Sigmoid colon (tissue), 7 donors: ENCODE measurements around the gene DDX31. TPM values are rescaled to one million over a fixed set of nuclear protein-coding genes. Genes with fewer than 3 reads are reported as not detected.
"Not testable (repeated sequence)": the region's sequence is repeated elsewhere in the genome, so short reads cannot be mapped to it uniquely, and the experiment has no call there.

ENCODE experiments used
- DNase-seq: peaks from one replicate; pipeline ENCODE4 v3.0.0-alpha.2; 2019
- H3K27ac ChIP-seq, 4 donors: fragments of 200-600 bp; sonication (generic); one replicate each; pipeline ENCODE4 v1.5.1; 2016 to 2019; ENCODE audit warnings: mild to moderate bottlenecking in 1 of 4
- H3K27me3 ChIP-seq, 3 donors: fragments of 200-600 bp; sonication (generic); one replicate each; pipeline ENCODE4 v1.5.1; 2019; ENCODE audit warnings: mild to moderate bottlenecking in 1 of 3
- H3K36me3 ChIP-seq, 4 donors: fragments of 200-600 bp; sonication (generic); one replicate each; pipeline ENCODE4 v1.5.1; 2016 to 2019
- H3K4me1 ChIP-seq, 4 donors: fragments of 200-600 bp; sonication (generic); one replicate each; pipeline ENCODE4 v1.5.1; 2017 to 2019
- H3K4me3 ChIP-seq, 4 donors: fragments of 200-600 bp; sonication (generic); one replicate each; pipeline ENCODE4 v1.5.1; 2017 to 2019; ENCODE audit warnings: mild to moderate bottlenecking in 2 of 4, moderate library complexity in 1 of 4
- H3K9me3 ChIP-seq, 4 donors: fragments of 200-600 bp in 3 of 4; sonication (generic) in 3 of 4; one replicate each; pipeline versions ENCODE4 v1.5.1 to v1.6.1; 2013 to 2019
- CTCF ChIP-seq, 4 experiments: fragments of 450-650 bp in 3 of 4; fragments of 200-600 bp in 1 of 4; IDR thresholded peaks; one replicate each; pipeline ENCODE4 v1.5.1; 2016 to 2019; ENCODE audit warnings: antibody characterized with exemption in 4 of 4, mild to moderate bottlenecking in 3 of 4, moderate library complexity in 2 of 4
- EP300 ChIP-seq, 4 donors: sonication (generic); formaldehyde crosslinking; IDR thresholded peaks; one replicate each; pipeline ENCODE4 v1.6.1; 2017; ENCODE audit warnings: antibody characterized with exemption in 4 of 4
- POLR2A ChIP-seq, 2 donors: fragments of 450-650 bp; IDR thresholded peaks; one replicate each; pipeline ENCODE4 v1.6.1; 2016; ENCODE audit warnings: antibody characterized with exemption in 2 of 2, mild to moderate bottlenecking in 2 of 2, moderate library complexity in 2 of 2
- POLR2AphosphoS5 ChIP-seq, 4 donors: sonication (generic); formaldehyde crosslinking; IDR thresholded peaks; one replicate each; pipeline ENCODE4 v1.6.1; 2017; ENCODE audit warnings: antibody characterized with exemption in 4 of 4
- WGBS, 2 donors: extraction: QIAGEN DNeasy Blood & Tissue Kit; methylation state at CpG; one replicate each; pipeline ENCODE4 v1.1.7; 2013; 5-methylcytosine and 5-hydroxymethylcytosine counted together
- intact Hi-C: fragments of 100-400 bp; cut with DNase I; formaldehyde crosslinking; loops from one replicate; pipeline ENCODE4 v1.15.1; 2023
- polyA plus RNA-seq, 3 donors: library from polyadenylated mRNA; stranded (reverse); fragments of 200-250 nt; gene quantifications; one replicate each; pipeline ENCODE4 v1.2.3, GENCODE V29; 2013
- total RNA-seq, 4 donors: library from RNA; depleted of rRNA; stranded (reverse); fragments of >200 nt; gene quantifications; one replicate each; pipeline ENCODE4 v1.1.0, GENCODE V29; 2016
- donor health status: healthy with polysubstance abuse.
- donor health status: Bipolar disorder and iron deficiency.
- donor health status: healthy.

DDX31 gene
- total and polyA plus RNA-seq, 7 donors = 2.4 to 8.1 (median 6.6) TPM

GRCh38 chr9:132575005-132575609 is 94.7 kb downstream of the DDX31 start:
- peak; percentile 78 for DNase-seq
- intact Hi-C loops = loop anchor here (1.0 to 5.0 kb wide), 2 partner anchors 68 to 163 kb away; partner anchors contain the start of gene CFAP77

GRCh38 chr9:132572921-132573320 is 96.9 kb downstream of the DDX31 start:
- WGBS, 2 donors = 36 to 37% methylated on average over 8 of the region's 8 CpGs
- TF ChIP-seq EP300 (IDR thresholded peaks at IDR 0.05) (no peak), POLR2AphosphoS5 (IDR thresholded peaks at IDR 0.05) (no peak), CTCF (IDR thresholded peaks at IDR 0.05) (no peak), POLR2A (IDR thresholded peaks at IDR 0.05) (no peak)
- H3K27me3 ChIP-seq = peaks cover 8 to 58% (median 16%) of the 10 kb centered on the region in 3 donors

More at GRCh38 chr9:132575005-132575609, 94.7 kb downstream of the DDX31 start:
- H3K4me3 ChIP-seq = no peak overlapping the region
- H3K9me3 ChIP-seq = no peaks in the 10 kb centered on the region
- H3K27me3 ChIP-seq = peaks cover 23 to 80% (median 38%) of the 10 kb centered on the region in 3 donors
- H3K36me3 ChIP-seq = no peaks in the 10 kb centered on the region
- no peak overlapping the region for H3K27ac ChIP-seq
- H3K4me1 ChIP-seq = peaks cover 0 to 6% (median 0%) of the 10 kb centered on the region in 4 donors
- whole genome bisulfite sequencing, 2 donors = 10 to 12% methylated on average over 16 of the region's 16 CpGs
- peak; percentile 65 to 80 (median 71) for TF ChIP-seq CTCF (IDR thresholded peaks at IDR 0.05)
- TF ChIP-seq EP300 (IDR thresholded peaks at IDR 0.05) = no peak

GRCh38 chr9:132571806-132572600 is 97.8 kb downstream of the DDX31 start:
- 80 to 88% methylated on average over 15 of the region's 15 CpGs for WGBS, 2 donors
- no peaks in the 10 kb centered on the region for H3K36me3 ChIP-seq
- no peak overlapping the region for H3K27ac ChIP-seq
- H3K4me3 ChIP-seq = no peak overlapping the region
- H3K4me1 ChIP-seq = no peaks in the 10 kb centered on the region
- no peak for DNase-seq
- intact Hi-C loops = no loop called here
- H3K27me3 ChIP-seq = peaks cover 8 to 50% (median 15%) of the 10 kb centered on the region in 3 donors
- H3K9me3 ChIP-seq = no peaks in the 10 kb centered on the region
- TF ChIP-seq CTCF (IDR thresholded peaks at IDR 0.05) (no peak), POLR2A (IDR thresholded peaks at IDR 0.05) (no peak), EP300 (IDR thresholded peaks at IDR 0.05) (no peak), POLR2AphosphoS5 (IDR thresholded peaks at IDR 0.05) (no peak)

More at GRCh38 chr9:132572921-132573320, 96.9 kb downstream of the DDX31 start:
- H3K4me1 ChIP-seq = no peaks in the 10 kb centered on the region
- H3K36me3 ChIP-seq = no peaks in the 10 kb centered on the region
- intact Hi-C loops = no loop called here
- H3K9me3 ChIP-seq = no peaks in the 10 kb centered on the region
- no peak overlapping the region for H3K27ac ChIP-seq
- H3K4me3 ChIP-seq = no peak overlapping the region
- DNase-seq = no peak

GRCh38 chr9:132568787-132569186 is 101.0 kb downstream of the DDX31 start:
- H3K36me3 ChIP-seq, DNase-seq, H3K4me1 ChIP-seq, H3K9me3 ChIP-seq, H3K27ac ChIP-seq, H3K4me3 ChIP-seq, intact Hi-C loops: not testable (repeated sequence)
- H3K27me3 ChIP-seq = peaks cover 0 to 18% (median 0%) of the 10 kb centered on the region in 3 donors
- WGBS, 2 donors = 62 to 71% methylated on average over 2 of the region's 2 CpGs

- Histone ChIP-seq H3K9me3 (no peaks in the 10 kb centered on the region), H3K27me3 (peaks cover 0 to 25% (median 10%) of the 10 kb centered on the region in 3 donors), H3K4me3 (no peak overlapping the region), H3K36me3 (no peaks in the 10 kb centered on the region), H3K27ac (no peak overlapping the region), H3K4me1 (no peaks in the 10 kb centered on the region)
- intact Hi-C loops = no loop called here
- 80 to 83% methylated on average over 6 of the region's 6 CpGs for WGBS, 2 donors
- DNase-seq = no peak
- TF ChIP-seq POLR2AphosphoS5 (IDR thresholded peaks at IDR 0.05) (no peak), CTCF (IDR thresholded peaks at IDR 0.05) (no peak), POLR2A (IDR thresholded peaks at IDR 0.05) (no peak), EP300 (IDR thresholded peaks at IDR 0.05) (no peak)
Measured at GRCh38 chr9:132564526-132564925, 105.3 kb downstream of the DDX31 start.
